HG03064 (cell line): ENCODE measurements around the gene NPDC1.
"Not testable (repeated sequence)": the region's sequence is repeated elsewhere in the genome, so short reads cannot be mapped to it uniquely, and the experiment has no call there.

Source experiments
- ATAC-seq: cut with Tn5 transposase; IDR thresholded peaks from one replicate; pipeline ENCODE4 v1.9.1; 2021; ENCODE audit warnings: low read depth; ENCODE audit not compliant: unreplicated experiment

The NPDC1 gene

DNA sequence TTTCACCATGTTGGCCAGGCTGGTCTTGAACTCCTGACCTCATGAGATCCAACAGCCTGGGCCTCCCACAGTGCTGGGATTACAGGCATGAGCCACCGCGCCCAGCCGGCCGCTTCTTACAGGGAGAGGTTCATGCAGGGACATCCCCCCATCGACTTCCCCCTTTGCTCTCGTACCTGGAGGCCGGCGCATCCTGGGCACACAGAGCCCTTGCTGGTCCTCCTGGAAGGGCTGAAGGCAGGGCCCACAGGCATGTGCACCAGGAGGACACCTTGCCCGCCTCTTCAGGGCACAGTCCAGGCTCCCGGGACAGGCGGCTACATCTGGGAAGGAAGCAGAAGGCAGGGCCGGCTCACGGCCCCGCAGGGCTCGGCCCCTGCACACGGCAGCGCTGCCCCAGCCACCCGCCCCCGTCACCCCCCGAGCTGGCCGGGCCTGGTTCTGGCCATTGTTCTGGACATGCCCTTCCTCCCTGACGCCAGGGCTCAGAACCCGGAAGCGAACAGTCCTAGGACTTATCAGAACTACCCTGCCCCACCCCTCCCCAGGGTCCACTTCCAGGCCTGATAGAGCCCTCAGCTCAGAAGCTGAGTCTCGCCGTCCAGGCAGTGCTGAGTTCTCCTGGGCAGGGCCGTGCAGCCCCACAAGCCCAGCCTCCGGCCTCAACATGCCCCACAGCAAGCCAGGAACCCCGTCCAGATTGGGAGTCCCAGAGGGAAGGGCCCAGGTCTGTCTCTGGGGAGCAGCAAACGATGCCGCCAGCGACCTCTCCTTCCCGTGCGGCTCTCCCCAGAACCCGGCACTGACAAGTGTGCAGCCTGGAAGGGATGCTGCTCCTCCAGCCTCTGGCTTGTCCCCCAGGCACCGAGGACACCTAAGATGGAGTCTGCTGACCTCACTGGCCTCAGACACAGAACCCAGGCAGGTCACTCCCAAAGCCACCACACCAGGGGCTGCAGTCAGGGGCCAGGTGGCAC is 2.9 kb downstream of the NPDC1 start:
- no peak for ATAC-seq

DNA sequence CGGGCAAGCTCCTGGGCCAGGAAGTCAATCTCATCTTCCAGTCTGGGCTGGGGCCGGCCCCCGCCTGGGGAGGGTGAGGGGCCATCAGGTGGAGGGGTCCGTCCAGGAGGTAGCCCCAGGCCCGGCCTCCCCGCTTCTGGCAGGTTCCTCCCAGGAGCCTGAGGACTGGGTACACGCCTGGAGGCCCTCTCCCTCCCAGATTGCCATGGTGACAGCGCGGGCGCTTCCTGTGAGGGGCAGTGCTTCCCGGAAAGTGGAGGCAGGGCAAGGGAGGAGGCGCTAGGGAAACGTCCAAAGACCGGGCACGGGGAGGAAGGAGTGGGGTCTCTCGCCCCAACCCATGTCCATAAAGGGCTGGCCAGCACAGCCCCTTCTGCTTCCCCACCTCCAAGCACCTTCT is 4.9 kb downstream of the NPDC1 start:
- no peak for ATAC-seq

DNA sequence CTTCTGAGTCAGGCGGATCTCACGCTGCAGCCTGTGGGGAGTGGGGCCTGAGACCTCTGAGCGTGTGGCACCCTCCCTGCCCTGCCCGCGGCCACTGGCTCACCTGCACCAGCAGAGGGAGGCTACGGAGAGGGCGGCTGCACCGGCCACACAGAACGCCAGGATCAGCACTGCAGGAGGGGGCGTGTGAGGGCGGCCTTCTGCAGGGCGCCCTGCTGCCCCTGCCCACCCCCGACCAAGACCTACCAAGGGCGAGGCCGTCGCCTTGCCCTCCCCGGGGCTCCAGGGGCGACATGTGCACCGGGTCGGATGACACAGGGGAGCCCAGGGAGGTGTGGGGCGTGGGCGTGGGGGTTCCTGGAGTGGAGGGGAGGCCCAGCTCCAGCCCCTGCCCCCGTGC is 5.4 kb downstream of the NPDC1 start:
- ATAC-seq = no peak

DNA sequence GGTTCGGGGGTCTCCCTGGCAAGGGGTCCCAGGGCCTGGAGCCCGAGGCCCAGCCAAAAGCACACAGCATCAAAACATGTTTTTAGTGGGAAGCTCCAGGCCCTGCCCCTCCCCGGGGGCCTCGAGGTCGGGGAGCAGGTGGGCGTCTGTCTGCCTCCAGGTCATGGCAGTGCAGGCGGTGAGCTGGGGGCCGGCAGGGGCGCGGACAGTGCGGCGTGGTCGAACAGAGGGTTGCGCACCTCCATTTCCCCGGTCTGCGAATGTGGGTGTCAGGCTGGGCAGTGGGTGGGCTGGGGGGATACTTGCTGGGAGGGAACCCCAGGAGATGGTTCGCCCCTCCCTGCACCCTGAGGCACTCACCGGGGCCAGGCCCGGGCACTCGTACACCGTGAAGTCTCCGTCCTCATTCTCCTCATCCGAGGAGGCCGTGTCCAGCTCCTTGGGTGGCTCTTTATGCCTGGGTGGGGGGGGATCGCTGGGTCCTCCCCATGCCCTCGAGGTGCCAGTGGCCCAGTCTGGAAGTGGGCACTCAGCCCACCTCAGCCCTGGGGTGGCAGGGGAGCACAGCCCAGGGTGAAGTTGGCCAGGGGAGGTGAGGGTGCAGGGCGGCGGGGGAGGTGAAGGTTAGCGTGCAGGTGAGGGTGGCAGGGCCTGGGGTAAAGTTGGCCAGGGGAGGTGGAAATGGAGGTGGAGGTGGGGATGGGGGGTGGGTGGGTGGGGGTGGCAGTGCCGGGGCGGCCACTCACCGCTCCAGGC is 6.2 kb downstream of the NPDC1 start:
- ATAC-seq = no peak

DNA sequence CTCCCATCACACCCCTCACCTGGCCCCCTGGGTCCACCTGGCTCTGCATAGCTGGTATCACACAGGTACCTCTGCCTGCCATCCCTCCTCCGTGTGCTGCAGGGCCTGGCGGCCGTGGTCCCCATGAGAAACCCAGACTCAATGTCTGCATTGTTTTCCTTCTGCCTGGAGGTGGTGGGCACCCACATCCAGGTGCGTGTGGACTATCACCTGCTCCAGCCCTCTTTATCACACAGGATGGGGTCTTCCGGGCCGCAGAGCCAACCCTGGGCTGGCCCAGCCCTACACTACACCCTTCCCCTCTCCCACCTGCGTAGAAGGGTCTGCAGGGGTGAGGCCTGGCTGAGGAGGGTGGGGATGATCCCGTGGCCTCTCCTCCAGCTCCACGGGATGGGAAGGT is 7.1 kb downstream of the NPDC1 start:
- no peak for ATAC-seq

DNA sequence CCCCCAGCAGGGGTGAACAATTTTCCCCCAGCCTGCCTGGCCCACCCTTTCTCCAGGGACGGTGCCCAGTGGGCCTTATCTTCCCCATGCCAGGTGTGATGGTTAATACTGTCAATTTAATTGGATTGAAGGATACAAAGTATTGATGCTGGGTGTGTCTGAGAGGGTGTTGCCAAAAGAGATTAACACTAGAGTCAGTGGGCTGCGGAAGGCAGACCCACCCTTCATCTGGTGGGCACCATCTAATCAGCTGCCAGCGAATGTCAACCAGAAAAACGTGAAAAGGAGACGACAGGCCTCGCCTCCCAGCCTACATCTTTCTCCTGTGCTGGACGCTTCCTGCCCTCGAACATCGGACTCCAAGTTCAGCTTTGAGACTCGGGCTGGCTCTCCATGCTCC is 8.5 kb downstream of the NPDC1 start:
- no peak for ATAC-seq

DNA sequence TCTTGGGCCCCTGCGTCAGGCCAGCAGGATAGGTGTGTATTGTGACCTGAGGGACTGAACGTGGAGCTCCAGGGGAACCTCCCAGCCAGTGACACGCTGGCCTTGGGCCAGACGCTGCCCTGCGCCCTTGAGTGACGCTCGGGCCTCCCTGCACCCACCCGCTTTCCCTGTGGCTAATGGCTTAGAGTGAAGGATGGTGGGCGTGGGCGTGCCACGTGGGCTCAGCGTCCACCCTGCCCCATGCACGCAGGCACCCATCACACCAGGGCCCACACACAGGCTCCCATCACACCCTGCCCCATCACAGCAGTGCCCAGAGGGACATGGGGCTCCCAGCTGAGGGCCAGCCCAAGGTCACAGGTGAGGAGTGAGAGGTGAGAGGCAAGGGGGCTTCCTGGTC is 8.9 kb downstream of the NPDC1 start:
- no peak for ATAC-seq

DNA sequence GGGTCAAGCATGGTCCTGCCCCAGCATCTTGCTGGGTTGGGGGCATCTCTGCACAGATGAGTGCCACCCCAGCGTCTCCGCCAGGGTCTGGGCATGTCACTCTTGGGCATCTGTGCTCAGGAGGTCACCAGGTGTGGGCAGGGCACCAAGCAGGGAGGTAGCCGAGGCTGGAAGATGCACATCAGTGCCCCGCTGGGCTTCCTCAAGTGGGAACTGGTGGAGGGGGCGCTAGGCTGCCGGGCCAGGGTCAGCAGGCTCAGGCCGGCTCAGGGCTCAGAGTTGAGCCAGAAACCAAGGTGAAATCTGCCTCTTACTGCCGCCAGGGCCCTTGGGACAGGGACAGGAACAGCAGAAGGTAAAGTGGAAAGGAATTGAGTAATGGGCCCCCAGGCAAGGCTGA is 10.0 kb downstream of the NPDC1 start:
- ATAC-seq = no peak

DNA sequence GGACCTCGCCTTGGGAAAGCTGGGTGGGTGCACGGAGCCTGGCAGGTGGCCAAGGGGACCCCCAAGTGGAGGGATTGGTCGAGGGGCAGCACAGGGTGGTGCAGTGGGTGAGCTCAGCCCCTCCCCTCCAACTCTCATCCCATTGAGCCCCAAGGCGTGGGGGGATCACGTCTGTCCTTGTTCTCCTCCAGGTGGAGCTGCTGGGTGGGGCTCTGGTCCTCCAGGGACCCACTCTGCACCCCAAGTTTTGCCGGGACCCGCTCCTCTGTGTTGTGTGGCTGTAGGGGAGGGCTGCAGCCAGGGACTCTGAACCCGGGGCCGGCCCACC is 10.5 kb downstream of the NPDC1 start:
- no peak for ATAC-seq

DNA sequence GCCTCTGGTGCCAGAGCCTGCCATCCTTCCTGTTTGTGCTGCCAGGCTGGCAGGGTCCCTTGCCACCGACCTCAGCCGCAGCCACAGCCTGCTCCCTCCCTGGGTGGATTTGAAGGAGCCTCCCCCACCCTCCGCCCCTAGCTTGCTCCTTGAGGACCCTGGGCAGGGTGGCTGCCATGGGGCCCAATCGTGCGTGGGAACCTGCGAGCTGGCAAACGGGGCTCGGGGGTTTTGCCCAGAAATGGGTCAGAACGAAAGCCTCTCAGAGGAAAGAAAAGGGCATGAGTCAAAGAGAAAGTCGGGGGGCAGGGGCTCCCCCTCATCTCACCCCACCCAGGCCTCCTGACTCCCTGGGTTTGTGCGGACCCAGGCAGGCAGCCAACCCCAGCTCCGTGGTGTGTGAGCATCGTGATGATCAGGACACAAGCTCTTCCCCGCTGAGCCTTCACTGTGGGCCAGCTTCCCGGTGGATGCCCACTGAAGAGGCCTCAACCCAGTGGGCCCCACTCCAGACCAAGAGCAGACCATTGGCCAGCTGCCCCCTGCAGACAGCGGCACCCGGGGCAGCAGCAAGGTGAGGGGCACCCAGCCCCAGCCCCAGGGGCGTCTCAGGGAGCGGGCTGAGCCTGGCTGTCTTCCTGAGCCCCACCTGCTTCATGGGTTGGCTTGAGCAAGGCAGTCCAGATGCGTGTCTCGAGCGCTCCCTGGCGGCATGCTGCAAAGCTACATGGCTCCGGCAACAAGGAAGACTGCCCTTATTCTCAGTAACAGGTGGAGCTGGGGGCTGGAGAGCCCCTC is 11.1 kb downstream of the NPDC1 start:
- ATAC-seq = no peak

DNA sequence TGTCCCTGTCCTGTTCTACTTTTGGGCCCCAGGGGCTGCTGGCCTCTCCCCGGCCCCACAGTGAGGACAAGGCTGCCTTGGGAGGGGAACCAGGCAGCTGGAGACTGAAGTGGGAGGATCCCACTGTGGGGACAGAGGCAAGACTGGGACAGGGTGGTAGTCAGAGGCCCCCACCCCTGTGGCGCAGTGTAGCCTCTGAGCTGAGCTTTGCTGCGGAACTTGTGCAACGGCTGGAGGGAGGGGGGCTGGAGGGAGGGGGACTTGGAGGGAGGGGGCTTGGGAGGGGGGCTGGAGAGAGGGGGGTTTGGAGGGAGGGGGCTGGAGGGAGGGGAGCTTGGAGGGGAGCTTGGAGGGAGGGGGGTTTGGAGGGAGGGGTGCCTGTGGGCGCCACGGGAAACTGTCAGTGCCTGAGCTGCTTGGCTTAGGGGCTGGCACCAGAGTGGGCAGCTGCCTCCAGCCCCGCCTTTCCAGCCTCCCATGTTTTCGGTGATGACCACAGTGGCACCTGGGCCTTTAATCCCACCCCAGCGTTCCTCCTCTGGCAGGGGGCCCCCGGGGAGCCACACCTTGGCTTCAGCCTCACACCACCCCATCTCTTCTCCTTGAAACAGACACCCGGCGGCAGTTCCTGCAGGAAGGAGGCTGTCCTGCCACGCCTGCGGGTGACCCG is 11.8 kb downstream of the NPDC1 start:
- no peak for ATAC-seq

DNA sequence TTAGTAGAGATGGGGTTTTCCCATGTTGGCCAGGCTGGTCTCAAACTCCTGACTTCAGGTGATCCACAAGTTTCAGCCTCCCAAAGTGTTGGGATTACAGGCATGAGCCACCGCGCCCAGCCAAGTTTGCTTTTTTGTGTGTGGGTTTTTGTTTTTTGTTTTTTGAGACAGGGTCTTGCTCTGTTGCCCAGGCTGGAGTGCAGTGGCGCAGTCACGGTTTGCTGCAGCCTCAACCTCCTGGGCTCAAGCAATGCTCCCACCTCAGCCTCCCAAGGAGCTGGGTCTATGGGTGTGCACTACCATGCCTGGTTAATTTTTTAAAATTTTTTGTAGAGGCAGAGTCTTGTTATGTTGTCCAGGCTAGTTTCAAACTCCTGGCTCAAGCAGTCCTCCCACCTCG is 12.5 kb downstream of the NPDC1 start:
- not testable (repeated sequence) for ATAC-seq

DNA sequence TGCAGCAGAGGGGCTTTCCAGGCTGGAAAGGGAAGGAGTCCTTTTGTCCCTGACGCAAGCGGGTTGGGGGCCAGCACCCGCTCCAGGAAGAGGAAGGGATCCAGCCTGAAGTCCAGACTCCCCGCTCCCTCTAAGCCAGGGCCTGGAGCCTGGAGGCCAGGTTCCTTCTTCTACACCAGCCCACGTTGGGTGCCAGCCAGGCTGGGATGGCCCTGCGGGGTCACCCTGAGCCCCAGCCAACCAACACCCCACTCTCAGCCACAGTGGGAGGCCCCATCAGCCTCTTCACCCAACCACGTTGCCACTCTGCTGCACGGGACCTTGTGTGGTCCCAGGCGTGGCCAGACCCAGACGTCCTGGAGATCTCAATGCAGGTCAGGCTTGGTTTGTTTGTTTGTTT is 13.1 kb downstream of the NPDC1 start:
- ATAC-seq = no peak

DNA sequence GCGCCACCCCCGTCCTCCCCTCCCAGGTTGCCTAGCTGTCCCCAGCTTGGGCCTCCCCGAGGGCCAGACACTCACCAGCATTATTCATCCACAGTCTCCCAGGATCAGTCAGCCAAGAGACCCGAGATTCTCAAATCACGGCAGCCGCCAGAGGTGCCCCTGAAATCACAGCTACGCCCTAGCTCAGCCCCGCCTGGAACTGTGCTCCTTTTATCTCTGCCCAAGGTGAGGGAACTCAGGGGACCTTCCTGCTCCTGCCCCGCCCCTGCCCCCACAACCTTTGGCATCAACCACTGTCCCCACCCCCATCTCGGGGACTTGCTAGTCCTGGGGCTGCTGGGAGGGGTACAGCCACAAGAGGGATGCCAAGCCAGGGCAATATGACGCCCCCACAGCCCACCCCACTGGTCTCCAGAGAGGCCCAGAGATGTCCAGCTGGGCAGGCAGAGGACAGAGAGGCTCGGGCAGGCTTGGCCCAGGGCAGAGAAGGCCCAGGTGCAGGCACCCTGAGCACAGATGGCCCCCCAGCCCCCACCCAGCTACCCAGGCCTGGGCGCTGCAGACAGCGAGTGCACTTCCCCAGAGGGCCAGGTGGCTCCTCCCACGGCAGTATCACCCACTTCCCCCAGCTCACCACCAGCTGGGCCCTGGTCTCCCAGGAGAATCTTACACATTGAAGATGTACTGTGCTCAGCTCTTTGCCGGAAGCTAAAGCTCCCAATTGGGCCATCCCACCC is 13.9 kb downstream of the NPDC1 start, which contains the start of gene FUT7:
Gene FUT7, minus strand, starts transcription at position 185 of the 737 bp plus-strand sequence. Its CDS starts 97 bp downstream, at position 88.
- no peak for ATAC-seq

DNA sequence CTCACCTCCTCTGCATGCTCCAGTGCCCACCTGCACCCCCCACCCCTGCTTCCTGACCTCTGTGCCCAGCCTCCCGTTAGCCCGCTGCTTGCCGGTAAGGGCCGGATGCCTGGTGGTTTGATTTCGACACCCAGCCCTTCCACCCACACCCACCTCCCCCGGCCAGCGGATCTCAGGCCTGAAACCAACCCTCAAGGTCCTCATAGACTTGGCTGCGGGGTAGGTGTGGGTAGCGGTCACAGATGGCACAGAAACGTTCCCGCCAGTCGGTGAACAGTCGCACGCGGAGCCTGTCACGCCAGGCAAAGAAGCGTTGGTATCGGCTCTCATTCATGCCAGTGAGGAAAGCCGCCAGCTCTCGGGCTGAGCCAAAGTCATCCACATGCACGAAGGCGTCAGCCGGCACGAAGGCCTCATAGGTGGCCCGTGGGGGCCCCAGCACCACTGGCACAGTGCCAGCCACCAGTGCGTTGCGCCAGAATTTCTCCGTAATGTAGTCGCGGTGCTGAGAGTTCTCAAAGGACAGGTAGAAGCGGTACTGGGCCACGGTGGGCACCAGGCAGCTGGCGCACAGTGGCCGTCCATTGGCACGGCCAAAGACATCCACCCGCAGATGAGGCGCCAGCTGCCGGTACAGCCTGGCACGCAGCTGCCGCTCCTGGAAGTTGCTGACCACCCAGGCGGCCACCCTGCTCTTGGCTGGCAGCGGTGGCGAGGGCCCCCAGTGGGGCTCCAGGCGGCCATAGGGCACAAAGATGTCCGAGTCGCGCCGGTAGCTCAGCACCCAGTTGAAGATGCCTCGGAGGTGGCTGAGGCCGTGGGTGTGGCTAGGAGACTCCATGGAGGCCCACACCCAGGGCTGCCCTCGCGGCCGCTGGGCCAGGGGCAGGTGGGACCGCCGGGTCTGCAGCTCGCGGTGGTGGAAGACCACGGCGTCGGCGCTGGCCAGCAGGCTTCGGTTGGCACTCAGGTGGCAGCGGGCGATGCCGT is 15.1 kb downstream of the NPDC1 start:
- ATAC-seq = no peak

DNA sequence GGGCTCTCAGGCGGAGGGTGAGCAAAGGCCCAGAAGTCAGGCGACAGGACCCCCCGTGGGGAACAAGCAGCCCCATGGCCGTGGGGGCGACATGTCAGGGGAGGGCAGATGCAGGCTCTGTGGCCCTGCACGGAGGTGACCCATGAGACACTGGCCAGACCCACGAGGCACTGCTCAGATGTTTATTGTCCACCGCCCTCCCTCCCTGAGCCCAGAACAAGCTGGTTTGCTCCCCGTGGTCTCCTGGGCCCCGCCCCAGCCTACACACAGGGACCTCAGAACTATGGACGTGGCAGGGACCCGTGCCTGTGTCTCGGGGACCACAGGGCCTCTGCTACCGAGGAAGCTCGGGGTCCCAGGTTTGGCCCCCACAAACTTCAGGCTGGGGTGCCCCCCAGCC is 16.0 kb downstream of the NPDC1 start:
- no peak for ATAC-seq

DNA sequence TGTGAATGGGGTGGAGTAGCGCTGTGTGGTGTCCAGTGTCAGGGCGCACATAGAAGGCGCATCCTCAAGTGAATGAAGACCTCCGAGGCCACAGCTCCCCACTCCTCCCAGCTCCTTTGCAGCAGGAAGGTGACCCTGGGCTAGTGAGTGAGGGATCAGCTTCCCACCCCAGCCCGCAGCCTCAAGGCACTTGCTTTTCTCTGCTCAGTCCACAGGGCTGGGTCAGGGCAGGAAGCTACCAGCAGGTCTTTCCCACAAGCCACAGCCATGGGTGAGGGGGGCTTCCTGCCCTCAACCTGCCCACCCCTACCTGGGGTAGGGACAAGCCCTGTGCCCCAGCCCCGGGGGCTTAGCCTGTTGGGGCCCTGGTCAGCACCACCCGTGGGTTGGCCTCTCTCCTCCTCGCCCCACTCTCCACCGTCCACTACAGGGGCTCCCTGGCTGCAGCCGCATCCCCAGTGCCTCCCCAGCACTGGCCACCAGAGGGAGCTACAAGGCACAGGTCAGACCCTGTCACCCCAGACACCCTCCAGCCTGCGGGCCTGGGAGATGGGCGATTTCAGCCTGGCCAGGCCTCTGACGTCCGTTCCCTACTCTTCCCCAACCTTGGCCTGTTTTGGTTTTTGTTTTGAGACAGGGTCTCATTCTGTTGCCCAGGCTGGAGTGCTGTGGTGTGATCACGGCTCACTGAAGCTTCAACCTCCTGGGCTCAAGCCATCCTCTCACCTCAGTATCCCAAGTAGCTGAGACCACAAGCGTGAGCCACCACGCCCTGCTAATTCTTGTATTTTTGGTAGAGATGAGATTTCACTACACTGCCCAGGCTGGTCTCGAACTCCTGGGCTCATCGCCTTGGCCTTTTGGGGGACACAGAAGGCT is 16.7 kb downstream of the NPDC1 start:
- ATAC-seq = no peak
